ENCODE results near the gene KRT33B.
"Not testable (repeated sequence)": the region's sequence is repeated elsewhere in the genome, so short reads cannot be mapped to it uniquely, and the experiment has no call there.

DNA sequence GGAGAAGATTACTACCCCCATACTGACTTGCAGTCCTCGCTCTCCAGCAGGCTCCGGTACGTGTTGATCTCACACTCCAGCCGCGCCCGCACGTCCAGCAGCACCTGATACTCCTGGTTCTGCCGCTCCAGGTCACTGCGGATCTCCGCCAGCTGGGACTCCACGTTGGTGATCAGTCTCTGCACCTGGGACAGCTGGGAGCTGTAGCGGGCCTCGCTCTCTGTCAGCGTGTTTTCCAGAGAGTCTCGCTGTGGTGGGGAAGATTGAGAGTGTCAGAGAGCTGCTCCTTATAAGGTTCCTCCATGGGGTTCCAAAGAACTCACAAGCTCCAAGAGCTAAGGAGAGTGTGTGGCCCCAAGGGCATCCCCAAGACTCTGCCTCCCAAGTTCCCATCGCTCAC, 23.2 kb downstream of the KRT33B start:
- not testable (repeated sequence) for TF ChIP-seq ZBTB20 (CRISPR knock-in tag; IDR thresholded peaks at IDR 0.05; ENCODE audit: borderline replicate concordance, low read depth); PHF8 (CRISPR knock-in tag; IDR thresholded peaks at IDR 0.05); CTCF (CRISPR knock-in tag; IDR thresholded peaks at IDR 0.05); ZNF747 (CRISPR knock-in tag; IDR thresholded peaks at IDR 0.05; ENCODE audit: borderline replicate concordance); MAZ (IDR thresholded peaks at IDR 0.05; ENCODE audit: borderline replicate concordance, low read depth, low read length); MAZ (CRISPR knock-in tag; IDR thresholded peaks at IDR 0.05; ENCODE audit: low read depth); EZH2 (conservative IDR thresholded peaks at IDR 0.05; ENCODE audit: low read depth, low read length); PAX8 (CRISPR knock-in tag; IDR thresholded peaks at IDR 0.05; ENCODE audit: borderline replicate concordance); CEBPB (IDR thresholded peaks at IDR 0.05; ENCODE audit: borderline replicate concordance, low read depth, low read length); FOSL1 (CRISPR knock-in tag; IDR thresholded peaks at IDR 0.05; ENCODE audit: borderline replicate concordance); ZNF207 (IDR thresholded peaks at IDR 0.05; ENCODE audit: borderline replicate concordance); TAF1 (CRISPR knock-in tag; IDR thresholded peaks at IDR 0.05); ZNF549 (CRISPR knock-in tag; IDR thresholded peaks at IDR 0.05); SP1 (IDR thresholded peaks at IDR 0.05); SP1 (CRISPR knock-in tag; IDR thresholded peaks at IDR 0.05)
- TF ChIP-seq, protein P1, sequence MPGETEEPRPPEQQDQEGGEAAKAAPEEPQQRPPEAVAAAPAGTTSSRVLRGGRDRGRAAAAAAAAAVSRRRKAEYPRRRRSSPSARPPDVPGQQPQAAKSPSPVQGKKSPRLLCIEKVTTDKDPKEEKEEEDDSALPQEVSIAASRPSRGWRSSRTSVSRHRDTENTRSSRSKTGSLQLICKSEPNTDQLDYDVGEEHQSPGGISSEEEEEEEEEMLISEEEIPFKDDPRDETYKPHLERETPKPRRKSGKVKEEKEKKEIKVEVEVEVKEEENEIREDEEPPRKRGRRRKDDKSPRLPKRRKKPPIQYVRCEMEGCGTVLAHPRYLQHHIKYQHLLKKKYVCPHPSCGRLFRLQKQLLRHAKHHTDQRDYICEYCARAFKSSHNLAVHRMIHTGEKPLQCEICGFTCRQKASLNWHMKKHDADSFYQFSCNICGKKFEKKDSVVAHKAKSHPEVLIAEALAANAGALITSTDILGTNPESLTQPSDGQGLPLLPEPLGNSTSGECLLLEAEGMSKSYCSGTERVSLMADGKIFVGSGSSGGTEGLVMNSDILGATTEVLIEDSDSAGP (CRISPR knock-in tag; IDR thresholded peaks at IDR 0.05; ENCODE audit: borderline replicate concordance): not testable (repeated sequence)
